HL-60 (cell line): ENCODE measurements around the gene HMGB1.

Experiments used
- GABPA ChIP-seq: IDR thresholded peaks from 2 replicates; pipeline ENCODE4 v1.6.1; 2012; ENCODE audit warnings: low read depth
- POLR2AphosphoS5 ChIP-seq: IDR thresholded peaks from 2 replicates; pipeline ENCODE4 v1.6.1; 2012; ENCODE audit warnings: low read depth
- SPI1 ChIP-seq: IDR thresholded peaks from 2 replicates; pipeline ENCODE4 v1.6.1; 2012; ENCODE audit warnings: low read depth, mild to moderate bottlenecking, borderline replicate concordance
- TF ChIP-seq, protein P1 (sequence below): IDR thresholded peaks from one replicate; pipeline ENCODE4 v1.5.1; 2011; ENCODE audit warnings: low read length, control low read depth, inconsistent platforms; ENCODE audit not compliant: insufficient read depth
- TF ChIP-seq, protein P2 (sequence below): IDR thresholded peaks from 2 replicates; pipeline ENCODE4 v1.6.1; 2012; ENCODE audit warnings: low read depth; ENCODE audit not compliant: insufficient replicate concordance

DNA sequence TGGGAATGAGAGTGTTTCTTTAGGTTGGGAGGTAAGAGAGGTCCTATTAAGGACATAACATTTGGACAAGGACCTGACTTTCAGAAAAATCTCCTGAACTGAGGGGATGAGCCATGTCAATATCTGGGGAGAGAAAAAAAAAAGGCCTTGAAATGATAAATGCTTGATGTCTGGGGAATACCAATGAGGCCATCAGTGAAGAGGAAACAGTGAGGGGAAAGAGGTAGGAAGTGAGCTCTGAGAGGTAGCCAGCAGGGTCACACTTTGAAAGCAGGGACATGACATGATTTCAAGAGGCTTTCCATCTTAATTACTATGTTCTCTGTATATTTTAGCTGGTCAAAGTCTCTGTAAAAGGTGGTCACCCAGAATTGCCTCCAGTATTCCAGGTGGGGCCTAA, 53.4 kb downstream of the HMGB1 start:
- TF ChIP-seq, protein P1, sequence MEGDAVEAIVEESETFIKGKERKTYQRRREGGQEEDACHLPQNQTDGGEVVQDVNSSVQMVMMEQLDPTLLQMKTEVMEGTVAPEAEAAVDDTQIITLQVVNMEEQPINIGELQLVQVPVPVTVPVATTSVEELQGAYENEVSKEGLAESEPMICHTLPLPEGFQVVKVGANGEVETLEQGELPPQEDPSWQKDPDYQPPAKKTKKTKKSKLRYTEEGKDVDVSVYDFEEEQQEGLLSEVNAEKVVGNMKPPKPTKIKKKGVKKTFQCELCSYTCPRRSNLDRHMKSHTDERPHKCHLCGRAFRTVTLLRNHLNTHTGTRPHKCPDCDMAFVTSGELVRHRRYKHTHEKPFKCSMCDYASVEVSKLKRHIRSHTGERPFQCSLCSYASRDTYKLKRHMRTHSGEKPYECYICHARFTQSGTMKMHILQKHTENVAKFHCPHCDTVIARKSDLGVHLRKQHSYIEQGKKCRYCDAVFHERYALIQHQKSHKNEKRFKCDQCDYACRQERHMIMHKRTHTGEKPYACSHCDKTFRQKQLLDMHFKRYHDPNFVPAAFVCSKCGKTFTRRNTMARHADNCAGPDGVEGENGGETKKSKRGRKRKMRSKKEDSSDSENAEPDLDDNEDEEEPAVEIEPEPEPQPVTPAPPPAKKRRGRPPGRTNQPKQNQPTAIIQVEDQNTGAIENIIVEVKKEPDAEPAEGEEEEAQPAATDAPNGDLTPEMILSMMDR = no peak
- TF ChIP-seq GABPA = no peak
- no peak for TF ChIP-seq POLR2AphosphoS5
- TF ChIP-seq SPI1 = no peak
- TF ChIP-seq, protein P2, sequence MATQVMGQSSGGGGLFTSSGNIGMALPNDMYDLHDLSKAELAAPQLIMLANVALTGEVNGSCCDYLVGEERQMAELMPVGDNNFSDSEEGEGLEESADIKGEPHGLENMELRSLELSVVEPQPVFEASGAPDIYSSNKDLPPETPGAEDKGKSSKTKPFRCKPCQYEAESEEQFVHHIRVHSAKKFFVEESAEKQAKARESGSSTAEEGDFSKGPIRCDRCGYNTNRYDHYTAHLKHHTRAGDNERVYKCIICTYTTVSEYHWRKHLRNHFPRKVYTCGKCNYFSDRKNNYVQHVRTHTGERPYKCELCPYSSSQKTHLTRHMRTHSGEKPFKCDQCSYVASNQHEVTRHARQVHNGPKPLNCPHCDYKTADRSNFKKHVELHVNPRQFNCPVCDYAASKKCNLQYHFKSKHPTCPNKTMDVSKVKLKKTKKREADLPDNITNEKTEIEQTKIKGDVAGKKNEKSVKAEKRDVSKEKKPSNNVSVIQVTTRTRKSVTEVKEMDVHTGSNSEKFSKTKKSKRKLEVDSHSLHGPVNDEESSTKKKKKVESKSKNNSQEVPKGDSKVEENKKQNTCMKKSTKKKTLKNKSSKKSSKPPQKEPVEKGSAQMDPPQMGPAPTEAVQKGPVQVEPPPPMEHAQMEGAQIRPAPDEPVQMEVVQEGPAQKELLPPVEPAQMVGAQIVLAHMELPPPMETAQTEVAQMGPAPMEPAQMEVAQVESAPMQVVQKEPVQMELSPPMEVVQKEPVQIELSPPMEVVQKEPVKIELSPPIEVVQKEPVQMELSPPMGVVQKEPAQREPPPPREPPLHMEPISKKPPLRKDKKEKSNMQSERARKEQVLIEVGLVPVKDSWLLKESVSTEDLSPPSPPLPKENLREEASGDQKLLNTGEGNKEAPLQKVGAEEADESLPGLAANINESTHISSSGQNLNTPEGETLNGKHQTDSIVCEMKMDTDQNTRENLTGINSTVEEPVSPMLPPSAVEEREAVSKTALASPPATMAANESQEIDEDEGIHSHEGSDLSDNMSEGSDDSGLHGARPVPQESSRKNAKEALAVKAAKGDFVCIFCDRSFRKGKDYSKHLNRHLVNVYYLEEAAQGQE = no peak
